H9 (cell line): ENCODE data around the gene FREM2. TPM values are rescaled to one million over a fixed set of nuclear protein-coding genes. Genes with fewer than 3 reads are reported as not detected.

Experiments
- DNase-seq: peaks from one replicate; pipeline ENCODE4 v3.0.0-alpha.2; 2017
- H2AFZ ChIP-seq: one replicate; pipeline ENCODE4 v1.6.1; 2013; ENCODE audit warnings: mild to moderate bottlenecking, low read length, control low read depth, moderate library complexity
- H2AK5ac ChIP-seq: 2 replicates; pipeline ENCODE4 v1.6.1; 2013; ENCODE audit warnings: low read length, control low read depth, mixed read lengths; ENCODE audit not compliant: insufficient read length
- H2BK120ac ChIP-seq: one replicate; pipeline ENCODE4 v1.6.1; 2013; ENCODE audit warnings: low read depth, mild to moderate bottlenecking, low read length, control low read depth, inconsistent platforms; ENCODE audit not compliant: poor library complexity, severe bottlenecking
- H2BK12ac ChIP-seq: 2 replicates; pipeline ENCODE4 v1.6.1; 2013; ENCODE audit warnings: low read length, control low read depth, mixed read lengths, low read depth; ENCODE audit not compliant: insufficient read length
- H2BK15ac ChIP-seq: 2 replicates; pipeline ENCODE4 v1.6.1; 2013; ENCODE audit warnings: low read depth, low read length, control low read depth
- H2BK20ac ChIP-seq: one replicate; pipeline ENCODE4 v1.6.1; 2013; ENCODE audit warnings: low read depth, mild to moderate bottlenecking, low read length, control low read depth, inconsistent platforms; ENCODE audit not compliant: poor library complexity, severe bottlenecking
- H2BK5ac ChIP-seq: 2 replicates; pipeline ENCODE4 v1.6.1; 2013; ENCODE audit warnings: low read length, control low read depth, mixed read lengths; ENCODE audit not compliant: insufficient read length
- H3K14ac ChIP-seq: 2 replicates; pipeline ENCODE4 v1.6.1; 2013; ENCODE audit warnings: low read length, control low read depth; ENCODE audit not compliant: insufficient read depth
- H3K18ac ChIP-seq: 2 replicates; pipeline ENCODE4 v1.6.1; 2013; ENCODE audit warnings: low read depth, mild to moderate bottlenecking, mixed read lengths, low read length, control low read depth; ENCODE audit not compliant: insufficient read length
- H3K23ac ChIP-seq: 2 replicates; pipeline ENCODE4 v1.6.1; 2013; ENCODE audit warnings: low read length, control low read depth, mixed read lengths, low read depth; ENCODE audit not compliant: insufficient read length
- H3K23me2 ChIP-seq: 2 replicates; pipeline ENCODE4 v1.6.1; 2013; ENCODE audit warnings: low read depth, mild to moderate bottlenecking, mixed read lengths, low read length, control low read depth; ENCODE audit not compliant: insufficient read length, poor library complexity, severe bottlenecking
- H3K27ac ChIP-seq: 2 replicates; pipeline ENCODE4 v1.5.1; 2013; ENCODE audit warnings: low read length, control low read depth, mixed read lengths, low read depth; ENCODE audit not compliant: insufficient read length
- H3K27me3 ChIP-seq: 2 replicates; pipeline ENCODE4 v1.6.1; 2013; ENCODE audit warnings: low read length, control low read depth, inconsistent platforms; ENCODE audit not compliant: insufficient read depth
- H3K4ac ChIP-seq: 2 replicates; pipeline ENCODE4 v1.6.1; 2013; ENCODE audit warnings: low read depth, mild to moderate bottlenecking, control low read depth, inconsistent platforms, low read length, moderate library complexity
- H3K4me1 ChIP-seq: 2 replicates; pipeline ENCODE4 v1.6.1; 2013; ENCODE audit warnings: low read length, control low read depth, inconsistent platforms; ENCODE audit not compliant: insufficient read depth
- H3K4me2 ChIP-seq: 2 replicates; pipeline ENCODE4 v1.6.1; 2013; ENCODE audit warnings: low read length, control low read depth, mixed read lengths; ENCODE audit not compliant: insufficient read length, insufficient read depth
- H3K56ac ChIP-seq: 2 replicates; pipeline ENCODE4 v1.6.1; 2013; ENCODE audit warnings: low read depth, mild to moderate bottlenecking, mixed read lengths, low read length, control low read depth; ENCODE audit not compliant: insufficient read length
- H3K79me1 ChIP-seq: 2 replicates; pipeline ENCODE4 v1.6.1; 2013; ENCODE audit warnings: low read depth, mild to moderate bottlenecking, moderate library complexity, low read length, control low read depth, inconsistent platforms; ENCODE audit not compliant: insufficient read depth, poor library complexity, severe bottlenecking
- H3K79me2 ChIP-seq: 2 replicates; pipeline ENCODE4 v1.6.1; 2013; ENCODE audit warnings: low read length, control low read depth, inconsistent platforms; ENCODE audit not compliant: insufficient read depth
- H3K9ac ChIP-seq: 2 replicates; pipeline ENCODE4 v1.6.1; 2013; ENCODE audit warnings: low read length, control low read depth, mixed read lengths; ENCODE audit not compliant: insufficient read length; ENCODE audit errors: extremely low read depth
- H3K9me3 ChIP-seq: one replicate; pipeline ENCODE4 v1.6.1; 2013; ENCODE audit warnings: low read depth, low read length, inconsistent platforms; ENCODE audit not compliant: control insufficient read depth
- H3T11ph ChIP-seq: one replicate; pipeline ENCODE4 v1.6.1; 2013; ENCODE audit warnings: mild to moderate bottlenecking, low read length, control low read depth, inconsistent platforms
- H4K20me1 ChIP-seq: one replicate; pipeline ENCODE4 v1.6.1; 2013; ENCODE audit not compliant: control insufficient read depth, insufficient read length, insufficient read depth
- H4K5ac ChIP-seq: 2 replicates; pipeline ENCODE4 v1.6.1; 2013; ENCODE audit warnings: low read depth, mild to moderate bottlenecking, mixed read lengths, low read length, control low read depth; ENCODE audit not compliant: insufficient read length
- H4K8ac ChIP-seq: replicated peaks from 2 replicates; pipeline ENCODE4 v1.6.1; 2013; ENCODE audit warnings: low read length, control low read depth, mixed read lengths, low read depth; ENCODE audit not compliant: insufficient read length
- H4K91ac ChIP-seq: 2 replicates; pipeline ENCODE4 v1.6.1; 2013; ENCODE audit warnings: low read depth, mild to moderate bottlenecking, moderate library complexity, mixed read lengths, low read length, control low read depth; ENCODE audit not compliant: insufficient read length
- H3K27ac Mint-ChIP-seq, 3 experiments: 2 replicates in 2 of 3; 3 replicates in 1 of 3; pipeline ENCODE4 v1.8.0; 2020 to 2021; ENCODE audit warnings: mixed read lengths in 3 of 3, mild to moderate bottlenecking in 1 of 3, moderate library complexity in 1 of 3
- H3K27me3 Mint-ChIP-seq: 2 replicates; pipeline ENCODE4 v1.8.0; 2021; ENCODE audit warnings: low read depth, mild to moderate bottlenecking, moderate library complexity, mixed read lengths
- H3K36me3 Mint-ChIP-seq, 3 experiments: 2 replicates in 2 of 3; 3 replicates in 1 of 3; pipeline ENCODE4 v1.8.0; 2020 to 2021; ENCODE audit warnings: low read depth in 3 of 3, mixed read lengths in 3 of 3; ENCODE audit not compliant: insufficient read depth in 1 of 3
- H3K4me1 Mint-ChIP-seq, 2 experiments: 2 replicates each; pipeline ENCODE4 v1.8.0; 2020; ENCODE audit warnings: mixed read lengths in 2 of 2
- H3K4me3 Mint-ChIP-seq, 2 experiments: 2 replicates in 1 of 2; 3 replicates in 1 of 2; pipeline ENCODE4 v1.8.0; 2020 to 2021; ENCODE audit warnings: mild to moderate bottlenecking in 2 of 2, mixed read lengths in 2 of 2, moderate library complexity in 1 of 2
- H3K9me3 Mint-ChIP-seq, 2 experiments: 2 replicates in 1 of 2; 3 replicates in 1 of 2; pipeline ENCODE4 v1.8.0; 2020; ENCODE audit warnings: mild to moderate bottlenecking in 2 of 2, mixed read lengths in 2 of 2, moderate library complexity in 1 of 2
- CTCF ChIP-seq: fragments of 200-600 bp; sonication (generic); conservative IDR thresholded peaks from 3 replicates; pipeline ENCODE4 v1.8.0; 2021; ENCODE audit warnings: antibody characterized with exemption, mild to moderate bottlenecking
- total RNA-seq: library from RNA; stranded (reverse); gene quantifications from 2 replicates; pipeline ENCODE4 v1.2.1, GENCODE V29; 2021

Gene FREM2
- total RNA-seq, 1 experiment from 2014 or later = 16.0 TPM

GRCh38 chr13:38879786-38880185 is 192.9 kb downstream of the FREM2 start:
- H2BK120ac ChIP-seq = no peak overlapping the region
- no peaks in the 10 kb centered on the region for H3K79me1 ChIP-seq
- H3K4me1 ChIP-seq = no peaks in the 10 kb centered on the region
- no peak overlapping the region for H3K18ac ChIP-seq
- H2BK5ac ChIP-seq = no peak overlapping the region
- H3K23ac ChIP-seq = no peak overlapping the region
- H3K56ac ChIP-seq = no peak overlapping the region
- no peak for DNase-seq
- no peak overlapping the region for H3K4me2 ChIP-seq
- H2AFZ ChIP-seq = no peak overlapping the region
- H3K9ac ChIP-seq = no peak overlapping the region
- Mint-ChIP-seq H3K4me3 (no peak overlapping the region), H3K27ac (no peak overlapping the region), H3K27me3 (no peaks in the 10 kb centered on the region), H3K4me1 (peaks cover 7 to 8% of the 10 kb centered on the region in 2 experiments), H3K36me3 (peaks cover 2 to 16% (median 2%) of the 10 kb centered on the region in 3 experiments; a peak in 5 of 7 replicates), H3K9me3 (no peaks in the 10 kb centered on the region)
- no peaks in the 10 kb centered on the region for H4K20me1 ChIP-seq
- no peak for TF ChIP-seq CTCF
- H3K4ac ChIP-seq = no peak overlapping the region
- no peak overlapping the region for H3K27ac ChIP-seq
- H4K8ac ChIP-seq = no peak overlapping the region
- H2BK12ac ChIP-seq = no peak overlapping the region
- no peaks in the 10 kb centered on the region for H3K9me3 ChIP-seq
- no peak overlapping the region for H2AK5ac ChIP-seq
- no peak overlapping the region for H4K91ac ChIP-seq
- no peaks in the 10 kb centered on the region for H3K23me2 ChIP-seq
- H3K79me2 ChIP-seq = no peaks in the 10 kb centered on the region
- no peak overlapping the region for H2BK15ac ChIP-seq
- no peak overlapping the region for H3T11ph ChIP-seq
- H2BK20ac ChIP-seq = no peak overlapping the region
- no peak overlapping the region for H4K5ac ChIP-seq
- H3K14ac ChIP-seq = no peak overlapping the region
- H3K27me3 ChIP-seq = no peaks in the 10 kb centered on the region
